Measurements from ENCODE around the gene YTHDF1.

GRCh38 chr20:63253438-63254231 lies 37.7 kb upstream of the YTHDF1 start:
- TF ChIP-seq SUZ12 (IDR thresholded peaks at IDR 0.05; ENCODE audit: extremely low read depth, insufficient read depth, insufficient read length), result no peak
- TF ChIP-seq YY1 (IDR thresholded peaks at IDR 0.05; ENCODE audit: insufficient read depth, insufficient read length), result no peak
- no peak for TF ChIP-seq ZNF274 (IDR thresholded peaks at IDR 0.05; ENCODE audit: low read depth, low read length)

All from NT2/D1 (cell line).